BE2C (cell line): ENCODE data around the gene TXNL4A.

Experiments used
- DNase-seq: peaks from one replicate; pipeline ENCODE4 v3.0.0-alpha.2; 2020
- H3K27me3 ChIP-seq: fragments of 250-450 bp; sonication (Bioruptor Pico); 2 replicates; pipeline ENCODE4 v1.5.1; 2020; ENCODE audit warnings: mild to moderate bottlenecking
- H3K36me3 ChIP-seq: fragments of 250-450 bp; sonication (Bioruptor Pico); 2 replicates; pipeline ENCODE4 v1.5.1; 2020; ENCODE audit warnings: mild to moderate bottlenecking
- H3K4me1 ChIP-seq: fragments of 250-450 bp; sonication (Bioruptor Pico); 2 replicates; pipeline ENCODE4 v1.5.1; 2020
- H3K4me3 ChIP-seq: 2 replicates; pipeline ENCODE4 v1.5.1; 2011; ENCODE audit warnings: low read depth, low read length
- H3K9me3 ChIP-seq: fragments of 250-450 bp; sonication (Bioruptor Pico); 2 replicates; pipeline ENCODE4 v1.5.1; 2020
- CTCF ChIP-seq: IDR thresholded peaks from 2 replicates; pipeline ENCODE4 v1.5.1; 2012; ENCODE audit warnings: mild to moderate bottlenecking, low read depth, low read length

TXNL4A gene

DNA sequence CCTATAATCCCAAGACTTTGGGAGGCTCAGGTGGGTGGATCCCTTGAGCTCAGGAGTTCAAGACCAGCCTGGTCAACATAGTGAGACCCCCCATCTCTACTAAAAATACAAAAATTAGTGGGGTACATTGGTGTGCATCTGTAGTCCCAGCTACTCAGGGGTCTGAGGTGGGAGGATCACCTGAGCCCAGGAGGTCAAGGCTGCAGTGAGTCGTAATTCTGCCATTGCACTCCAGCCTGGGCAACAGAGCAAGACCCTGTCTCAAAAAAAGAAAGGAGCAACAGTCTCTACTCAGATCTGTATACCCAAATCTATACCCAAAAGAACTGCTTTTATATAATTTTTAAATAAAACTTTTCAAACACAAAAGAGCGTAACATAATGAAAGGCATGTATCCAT, 29.4 kb downstream of the TXNL4A start:
- H3K36me3 ChIP-seq: no peaks in the 10 kb centered on the region
- H3K9me3 ChIP-seq: no peaks in the 10 kb centered on the region
- no peak for DNase-seq
- TF ChIP-seq CTCF: no peak
- no peaks in the 10 kb centered on the region for H3K4me1 ChIP-seq
- H3K4me3 ChIP-seq: no peak overlapping the region
- H3K27me3 ChIP-seq: no peaks in the 10 kb centered on the region

- TF ChIP-seq CTCF: no peak
- H3K4me1 ChIP-seq: no peaks in the 10 kb centered on the region
- no peak for DNase-seq
- no peaks in the 10 kb centered on the region for H3K9me3 ChIP-seq
- H3K27me3 ChIP-seq: no peaks in the 10 kb centered on the region
- no peaks in the 10 kb centered on the region for H3K36me3 ChIP-seq
- no peak overlapping the region for H3K4me3 ChIP-seq
Measured at GRCh38 chr18:79956276-79956675, 32.1 kb downstream of the TXNL4A start.

GRCh38 chr18:79955302-79956075, 32.9 kb downstream of the TXNL4A start:
- TF ChIP-seq CTCF: no peak
- Histone ChIP-seq H3K4me1 (no peaks in the 10 kb centered on the region), H3K27me3 (no peaks in the 10 kb centered on the region), H3K36me3 (no peaks in the 10 kb centered on the region), H3K9me3 (no peaks in the 10 kb centered on the region), H3K4me3 (no peak overlapping the region)
- no peak for DNase-seq

DNA sequence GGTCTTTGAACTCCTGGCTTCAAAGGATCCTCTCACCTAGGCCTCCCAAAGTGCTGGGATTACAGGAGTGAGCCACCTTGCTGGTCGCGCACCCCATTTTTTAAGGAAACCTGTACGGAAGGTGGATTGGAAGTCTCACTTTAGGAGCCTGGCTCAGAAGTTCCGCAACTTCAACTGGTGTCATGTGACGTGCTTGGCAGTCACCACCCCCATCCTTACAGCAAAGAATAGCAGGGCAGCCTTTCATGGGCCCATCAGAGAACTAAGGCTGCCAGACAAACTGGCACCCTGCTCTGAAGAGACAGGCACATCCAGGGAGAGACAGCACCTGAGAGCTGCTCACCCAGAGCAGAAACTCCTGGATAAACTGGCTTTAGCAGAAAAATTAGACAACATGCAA, 33.6 kb downstream of the TXNL4A start:
- H3K4me3 ChIP-seq: no peak overlapping the region
- no peaks in the 10 kb centered on the region for H3K36me3 ChIP-seq
- no peak for TF ChIP-seq CTCF
- H3K27me3 ChIP-seq: no peaks in the 10 kb centered on the region
- H3K4me1 ChIP-seq: no peaks in the 10 kb centered on the region
- DNase-seq: no peak
- H3K9me3 ChIP-seq: no peaks in the 10 kb centered on the region

DNA sequence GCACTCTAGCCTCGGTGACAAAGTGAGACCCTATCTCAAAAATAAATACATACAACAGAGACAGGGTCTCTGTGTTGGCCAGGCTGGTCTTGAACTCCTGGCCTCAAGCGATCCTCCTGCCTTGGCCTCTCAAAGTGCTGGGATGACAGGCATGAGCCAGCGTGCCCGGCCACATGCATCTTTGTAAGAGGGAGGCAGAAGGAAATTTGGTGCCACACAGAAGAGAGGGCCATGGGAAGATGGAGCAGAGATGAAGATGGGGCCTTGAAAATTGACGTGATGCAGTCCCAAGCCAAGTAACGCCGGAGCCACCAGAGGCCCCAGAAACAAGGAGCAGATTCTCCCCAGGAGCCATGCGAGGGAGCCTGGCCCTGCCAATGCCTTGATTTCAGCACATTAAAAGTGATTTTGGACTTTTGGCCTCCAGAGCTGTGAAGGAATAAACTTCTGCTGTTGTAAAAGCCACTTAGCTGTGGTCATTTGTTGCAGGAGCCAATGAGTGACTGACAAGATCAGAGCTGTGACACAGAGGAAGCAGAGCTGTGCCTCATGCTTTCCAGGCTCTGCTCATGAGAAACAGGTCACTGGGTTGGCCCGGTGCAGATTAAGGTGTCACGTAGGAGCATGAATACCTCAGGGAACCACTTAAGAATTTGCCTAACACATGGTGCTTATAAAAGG, 34.3 kb downstream of the TXNL4A start:
- no peaks in the 10 kb centered on the region for H3K27me3 ChIP-seq
- H3K4me3 ChIP-seq: no peak overlapping the region

More for the DNA sequence above, 34.3 kb downstream of the TXNL4A start:
- DNase-seq: no peak
- no peaks in the 10 kb centered on the region for H3K36me3 ChIP-seq
- no peaks in the 10 kb centered on the region for H3K9me3 ChIP-seq
- H3K4me1 ChIP-seq: no peaks in the 10 kb centered on the region
- no peak for TF ChIP-seq CTCF
